DND-41 (cell line): ENCODE measurements around the gene ZNF576.

Experiments used
- ATAC-seq: fragments of 200-7000 bp; cut with Tn5 transposase; 3 replicates; pipeline ENCODE4 v1.9.1; 2021; ENCODE audit warnings: low read depth; ENCODE audit not compliant: insufficient read depth
- DNase-seq: peaks from one replicate; pipeline ENCODE4 v3.0.0-alpha.2; 2020
- H2AFZ ChIP-seq: 2 replicates; pipeline ENCODE4 v1.6.0; 2012; ENCODE audit warnings: low read depth, low read length
- H3K27ac ChIP-seq: 2 replicates; pipeline ENCODE4 v1.5.1; 2012; ENCODE audit warnings: low read length, inconsistent platforms
- H3K27me3 ChIP-seq: fragments of 200-600 bp; sonication (generic); 2 replicates; pipeline ENCODE4 v1.6.0; 2012; ENCODE audit warnings: low read length, mild to moderate bottlenecking, inconsistent platforms; ENCODE audit not compliant: insufficient read depth, poor library complexity
- H3K36me3 ChIP-seq: 2 replicates; pipeline ENCODE4 v1.5.1; 2012; ENCODE audit warnings: low read length, inconsistent platforms; ENCODE audit not compliant: insufficient read depth
- H3K4me1 ChIP-seq: 2 replicates; pipeline ENCODE4 v1.5.1; 2012; ENCODE audit warnings: mild to moderate bottlenecking, low read length; ENCODE audit not compliant: insufficient read depth
- H3K4me2 ChIP-seq: 2 replicates; pipeline ENCODE4 v1.6.0; 2012; ENCODE audit warnings: mild to moderate bottlenecking, moderate library complexity, low read length, inconsistent platforms; ENCODE audit not compliant: insufficient read depth
- H3K4me3 ChIP-seq, 2 experiments: fragments of 200-600 bp in 1 of 2; shearing (Covaris generic) in 1 of 2; 2 replicates each; pipeline ENCODE4 v1.5.1; 2012 to 2016; ENCODE audit warnings: inconsistent platforms in 2 of 2, low read length in 2 of 2, mild to moderate bottlenecking in 2 of 2, low read depth in 1 of 2, moderate library complexity in 1 of 2
- H3K79me2 ChIP-seq: 2 replicates; pipeline ENCODE4 v1.6.0; 2012; ENCODE audit warnings: low read length, inconsistent platforms; ENCODE audit not compliant: insufficient read depth
- H3K9ac ChIP-seq: 2 replicates; pipeline ENCODE4 v1.6.0; 2012; ENCODE audit warnings: low read depth, mild to moderate bottlenecking, inconsistent platforms, low read length, moderate library complexity
- H3K9me3 ChIP-seq: 2 replicates; pipeline ENCODE4 v1.5.1; 2012; ENCODE audit warnings: low read length, moderate library complexity, mild to moderate bottlenecking, inconsistent platforms; ENCODE audit not compliant: insufficient read depth, severe bottlenecking
- H4K20me1 ChIP-seq: 2 replicates; pipeline ENCODE4 v1.6.0; 2012; ENCODE audit warnings: low read length; ENCODE audit not compliant: insufficient read depth
- EZH2 ChIP-seq: IDR thresholded peaks from 3 replicates; pipeline ENCODE4 v1.6.1; 2012; ENCODE audit warnings: borderline replicate concordance, low read depth, mild to moderate bottlenecking, moderate library complexity, low read length, inconsistent platforms; ENCODE audit not compliant: severe bottlenecking
- TF ChIP-seq, protein P1 (sequence below): IDR thresholded peaks from 2 replicates; pipeline ENCODE4 v1.5.1; 2012; ENCODE audit warnings: borderline replicate concordance, low read length, moderate library complexity, mild to moderate bottlenecking; ENCODE audit not compliant: poor library complexity, severe bottlenecking; ENCODE audit errors: extremely low read depth

The ZNF576 gene

DNA sequence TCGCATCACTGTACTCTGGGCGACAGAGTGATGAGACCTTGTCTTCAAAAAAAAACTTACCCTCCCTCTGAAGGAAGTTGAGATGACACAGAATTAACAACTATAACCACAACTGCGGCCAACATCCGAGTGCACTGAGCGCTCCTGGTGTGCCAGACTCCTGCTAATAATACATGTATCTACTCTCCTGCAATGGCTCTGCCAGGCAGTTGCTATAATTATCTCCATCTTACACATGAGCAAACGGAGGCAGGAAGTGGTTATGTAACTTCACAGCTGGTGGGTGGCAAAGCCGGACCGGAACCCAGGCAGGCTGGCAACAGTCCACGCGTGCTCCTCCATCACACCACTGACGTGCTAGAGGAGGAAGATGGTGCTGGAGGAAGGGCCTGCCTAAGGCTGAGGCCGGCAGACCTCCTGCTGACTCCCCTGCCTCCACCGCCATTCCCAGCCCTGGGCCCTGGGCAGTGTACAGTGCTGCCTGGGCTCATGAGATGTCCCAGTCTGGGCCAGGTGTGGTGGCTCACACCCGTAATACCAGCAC, 33.6 kb upstream of the ZNF576 start:
- Histone ChIP-seq H3K4me2 (peak overlapping the region; percentile 51), H3K27ac (peak overlapping the region; percentile 81)
- peak; percentile 98 for ATAC-seq

DNA sequence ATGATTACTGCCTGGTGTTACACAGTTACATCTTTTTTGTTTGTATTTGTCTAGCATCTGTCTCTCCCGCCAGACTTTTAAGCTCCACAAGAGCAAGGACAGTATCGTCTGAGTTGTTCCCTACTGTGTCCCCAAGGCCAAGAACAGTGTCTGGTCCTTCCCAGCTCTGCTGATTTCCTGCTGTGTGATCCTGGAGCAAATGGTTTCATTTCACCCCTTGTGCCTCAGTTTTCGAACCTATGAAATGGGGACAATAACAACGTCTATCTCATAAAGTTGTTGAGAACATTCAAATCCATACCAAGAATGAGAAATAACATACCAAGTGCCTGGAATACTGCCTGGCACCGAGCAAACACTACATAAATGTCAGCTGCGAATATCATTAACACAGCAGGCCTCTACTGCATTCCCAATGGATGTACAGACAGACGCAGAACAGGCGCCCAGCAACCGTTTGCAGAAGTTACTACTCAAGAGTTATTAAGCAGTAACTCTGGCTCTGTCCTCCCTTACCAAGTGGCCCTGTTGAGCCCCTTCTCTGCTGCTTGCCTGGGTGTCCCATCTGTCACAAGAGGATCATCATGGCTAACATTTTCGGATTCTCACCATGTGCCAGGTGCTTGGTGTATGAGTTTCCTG, 32.5 kb upstream of the ZNF576 start:
- Histone ChIP-seq H2AFZ (no peak overlapping the region), H4K20me1 (peaks cover 23% of the 10 kb centered on the region), H3K27ac (peak overlapping the region; percentile 81), H3K9me3 (no peaks in the 10 kb centered on the region), H3K4me3 (no peak overlapping the region), H3K36me3 (peaks cover 28% of the 10 kb centered on the region), H3K4me1 (peaks cover 28% of the 10 kb centered on the region), H3K4me2 (no peak overlapping the region), H3K27me3 (no peaks in the 10 kb centered on the region), H3K79me2 (peaks cover 44% of the 10 kb centered on the region), H3K9ac (no peak overlapping the region)
- DNase-seq = no peak
- TF ChIP-seq EZH2 = no peak
- TF ChIP-seq, protein P1, sequence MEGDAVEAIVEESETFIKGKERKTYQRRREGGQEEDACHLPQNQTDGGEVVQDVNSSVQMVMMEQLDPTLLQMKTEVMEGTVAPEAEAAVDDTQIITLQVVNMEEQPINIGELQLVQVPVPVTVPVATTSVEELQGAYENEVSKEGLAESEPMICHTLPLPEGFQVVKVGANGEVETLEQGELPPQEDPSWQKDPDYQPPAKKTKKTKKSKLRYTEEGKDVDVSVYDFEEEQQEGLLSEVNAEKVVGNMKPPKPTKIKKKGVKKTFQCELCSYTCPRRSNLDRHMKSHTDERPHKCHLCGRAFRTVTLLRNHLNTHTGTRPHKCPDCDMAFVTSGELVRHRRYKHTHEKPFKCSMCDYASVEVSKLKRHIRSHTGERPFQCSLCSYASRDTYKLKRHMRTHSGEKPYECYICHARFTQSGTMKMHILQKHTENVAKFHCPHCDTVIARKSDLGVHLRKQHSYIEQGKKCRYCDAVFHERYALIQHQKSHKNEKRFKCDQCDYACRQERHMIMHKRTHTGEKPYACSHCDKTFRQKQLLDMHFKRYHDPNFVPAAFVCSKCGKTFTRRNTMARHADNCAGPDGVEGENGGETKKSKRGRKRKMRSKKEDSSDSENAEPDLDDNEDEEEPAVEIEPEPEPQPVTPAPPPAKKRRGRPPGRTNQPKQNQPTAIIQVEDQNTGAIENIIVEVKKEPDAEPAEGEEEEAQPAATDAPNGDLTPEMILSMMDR = no peak
- ATAC-seq = no peak

More for the DNA sequence above, 33.6 kb upstream of the ZNF576 start:
- no peak overlapping the region for H2AFZ ChIP-seq
- no peaks in the 10 kb centered on the region for H3K27me3 ChIP-seq
- H3K4me3 ChIP-seq = no peak overlapping the region
- TF ChIP-seq, protein P1 = no peak
- no peak for TF ChIP-seq EZH2
- peaks cover 37% of the 10 kb centered on the region for H3K79me2 ChIP-seq
- H3K9ac ChIP-seq = peak overlapping the region; percentile 34
- H3K4me1 ChIP-seq = peaks cover 28% of the 10 kb centered on the region
- H4K20me1 ChIP-seq = peaks cover 23% of the 10 kb centered on the region
- peaks cover 32% of the 10 kb centered on the region for H3K36me3 ChIP-seq
- no peaks in the 10 kb centered on the region for H3K9me3 ChIP-seq
- peak; percentile 88 for DNase-seq

DNA sequence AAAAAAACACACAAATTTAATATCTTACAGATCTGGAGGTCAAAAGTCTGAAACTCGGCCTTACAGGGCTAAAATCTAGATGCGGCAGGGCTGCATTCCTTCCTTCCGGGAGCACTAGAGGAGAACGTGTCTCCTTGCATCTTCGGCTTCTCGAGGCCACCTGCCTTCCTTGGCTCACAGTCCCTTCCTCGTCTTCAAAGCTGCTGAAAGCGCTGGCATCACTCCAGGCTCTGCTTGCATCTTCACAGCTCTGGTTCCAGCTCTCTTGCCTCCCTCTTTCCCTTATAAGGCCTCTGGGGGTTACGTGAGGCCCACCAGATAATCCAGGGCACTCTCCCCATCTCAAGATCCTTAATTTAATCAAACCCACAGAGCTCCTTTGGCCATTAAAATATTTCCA, 31.6 kb upstream of the ZNF576 start:
- H3K36me3 ChIP-seq = peaks cover 24% of the 10 kb centered on the region
- H3K9ac ChIP-seq = no peak overlapping the region
- H3K79me2 ChIP-seq = peaks cover 47% of the 10 kb centered on the region
- peaks cover 23% of the 10 kb centered on the region for H4K20me1 ChIP-seq
- H3K27me3 ChIP-seq = no peaks in the 10 kb centered on the region
- no peak for TF ChIP-seq EZH2
- TF ChIP-seq, protein P1 = no peak
- no peaks in the 10 kb centered on the region for H3K9me3 ChIP-seq
- no peak overlapping the region for H2AFZ ChIP-seq
- H3K4me2 ChIP-seq = no peak overlapping the region
- H3K27ac ChIP-seq = no peak overlapping the region; the same call in 1 of the 2 replicates
- no peak for ATAC-seq
- H3K4me1 ChIP-seq = peaks cover 28% of the 10 kb centered on the region
- no peak overlapping the region for H3K4me3 ChIP-seq
- DNase-seq = peak; percentile 23
